ENCODE results near the gene PET117. TPM values are rescaled to one million over a fixed set of nuclear protein-coding genes. Genes with fewer than 3 reads are reported as not detected.
A peak's percentile ranks its signal among the peaks of the same experiment; 100 is the strongest.

Gene PET117
- total RNA-seq, 4 donors from 2014 or later: 15.7 to 21.7 (median 18.0) TPM

- DNase-seq: no peak
Measured at GRCh38 chr20:18139832-18140231, 2.2 kb downstream of the PET117 start.

GRCh38 chr20:18144541-18145099 is 7.0 kb downstream of the PET117 start:
- Histone ChIP-seq H3K4me1 (peaks cover 0 to 17% (median 1%) of the 10 kb centered on the region in 4 donors), H3K36me3 (peaks cover 0 to 30% (median 0%) of the 10 kb centered on the region in 3 donors), H3K27ac (no peak overlapping the region), H3K9me3 (no peaks in the 10 kb centered on the region), H3K4me3 (no peak overlapping the region), H3K27me3 (no peaks in the 10 kb centered on the region)
- TF ChIP-seq CTCF (IDR thresholded peaks at IDR 0.05) (no peak), POLR2A (IDR thresholded peaks at IDR 0.05) (no peak)
- DNase-seq: no peak

More at GRCh38 chr20:18139832-18140231, 2.2 kb downstream of the PET117 start:
- Histone ChIP-seq H3K4me3 (no peak overlapping the region), H3K27me3 (no peaks in the 10 kb centered on the region), H3K4me1 (peaks cover 0 to 30% (median 2%) of the 10 kb centered on the region in 4 donors), H3K36me3 (peaks cover 0 to 12% (median 0%) of the 10 kb centered on the region in 3 donors), H3K27ac (peak overlapping the region in 1 of 4 donors; percentile 97), H3K9me3 (no peaks in the 10 kb centered on the region)
- no peak for TF ChIP-seq POLR2A (IDR thresholded peaks at IDR 0.05)
- TF ChIP-seq CTCF (IDR thresholded peaks at IDR 0.05): no peak

- no peak for TF ChIP-seq POLR2A (IDR thresholded peaks at IDR 0.05)
- no peak for TF ChIP-seq CTCF (IDR thresholded peaks at IDR 0.05)
- DNase-seq: no peak
- Histone ChIP-seq H3K4me1 (no peaks in the 10 kb centered on the region), H3K36me3 (peaks cover 0 to 54% (median 0%) of the 10 kb centered on the region in 3 donors), H3K4me3 (no peak overlapping the region), H3K27ac (no peak overlapping the region), H3K9me3 (no peaks in the 10 kb centered on the region), H3K27me3 (no peaks in the 10 kb centered on the region)
Measured at GRCh38 chr20:18154342-18154741, 16.7 kb downstream of the PET117 start.

- no peaks in the 10 kb centered on the region for H3K4me1 ChIP-seq
- no peak overlapping the region for H3K27ac ChIP-seq
- H3K36me3 ChIP-seq: peaks cover 0 to 58% (median 0%) of the 10 kb centered on the region in 3 donors
- no peak overlapping the region for H3K4me3 ChIP-seq
- H3K27me3 ChIP-seq: no peaks in the 10 kb centered on the region
- no peaks in the 10 kb centered on the region for H3K9me3 ChIP-seq
- no peak for DNase-seq
- TF ChIP-seq POLR2A (IDR thresholded peaks at IDR 0.05): no peak
- TF ChIP-seq CTCF (IDR thresholded peaks at IDR 0.05): no peak
Measured at GRCh38 chr20:18156045-18156444, 18.4 kb downstream of the PET117 start.

GRCh38 chr20:18164356-18164755 is 26.7 kb downstream of the PET117 start:
- Histone ChIP-seq H3K4me1 (peaks cover 0 to 14% (median 0%) of the 10 kb centered on the region in 4 donors), H3K27ac (no peak overlapping the region), H3K27me3 (no peaks in the 10 kb centered on the region), H3K4me3 (no peak overlapping the region), H3K9me3 (no peaks in the 10 kb centered on the region), H3K36me3 (peaks cover 0 to 52% (median 0%) of the 10 kb centered on the region in 3 donors)
- DNase-seq: no peak
- TF ChIP-seq CTCF (IDR thresholded peaks at IDR 0.05) (no peak), POLR2A (IDR thresholded peaks at IDR 0.05) (no peak)
